AG09309 (cell line): ENCODE results near the gene PDE6B.

Source experiments
- DNase-seq: peaks from one replicate; pipeline ENCODE4 v3.0.0-alpha.2; 2010; ENCODE audit warnings: low read depth
- H3K4me3 ChIP-seq: 2 replicates; pipeline ENCODE4 v1.5.1; 2011; ENCODE audit warnings: mild to moderate bottlenecking, low read depth, low read length, moderate library complexity; ENCODE audit not compliant: control insufficient read depth
- CTCF ChIP-seq: IDR thresholded peaks from 2 replicates; pipeline ENCODE4 v1.5.1; 2011; ENCODE audit warnings: mild to moderate bottlenecking, low read depth, low read length, inconsistent platforms; ENCODE audit not compliant: insufficient read depth, control insufficient read depth; ENCODE audit errors: missing control alignments

Gene PDE6B

GRCh38 chr4:675980-676870 is 50.9 kb downstream of the PDE6B start:
- no peak for DNase-seq
- H3K4me3 ChIP-seq, result no peak overlapping the region
- no peak for TF ChIP-seq CTCF

GRCh38 chr4:676871-677235 is 51.5 kb downstream of the PDE6B start:
- DNase-seq, result no peak
- TF ChIP-seq CTCF, result no peak
- no peak overlapping the region for H3K4me3 ChIP-seq

- H3K4me3 ChIP-seq, result no peak overlapping the region
- no peak for TF ChIP-seq CTCF
- DNase-seq, result no peak
Observed at GRCh38 chr4:677431-678293, 52.3 kb downstream of the PDE6B start.

GRCh38 chr4:678331-679103 is 53.1 kb downstream of the PDE6B start:
- TF ChIP-seq CTCF, result no peak
- DNase-seq, result no peak
- H3K4me3 ChIP-seq, result no peak overlapping the region

- DNase-seq, result no peak
Observed at GRCh38 chr4:679104-679481, 53.7 kb downstream of the PDE6B start.

More at GRCh38 chr4:679104-679481, 53.7 kb downstream of the PDE6B start:
- no peak for TF ChIP-seq CTCF
- no peak overlapping the region for H3K4me3 ChIP-seq
